Liver (tissue), 3 donors: ENCODE measurements around the gene VEZF1.

ENCODE experiments used
- EGR1 ChIP-seq, 2 donors: IDR thresholded peaks; 2 replicates each; pipeline ENCODE4 v1.6.1; 2016 to 2018; ENCODE audit warnings: antibody characterized with exemption in 2 of 2, low read depth in 2 of 2
- JUND ChIP-seq, 2 donors: IDR thresholded peaks; 2 replicates each; pipeline ENCODE4 v1.6.1; 2016; ENCODE audit warnings: antibody characterized with exemption in 2 of 2
- RAD21 ChIP-seq, 2 donors: IDR thresholded peaks; 2 replicates each; pipeline ENCODE4 v1.6.1; 2016; ENCODE audit warnings: antibody characterized with exemption in 2 of 2, mild to moderate bottlenecking in 2 of 2
- TF ChIP-seq, protein P1 (sequence below): fragments of 150-350 bp; IDR thresholded peaks from 2 replicates; pipeline ENCODE4 v1.5.1; 2017; ENCODE audit warnings: improper control_type of control experiment, low read depth, low read length; ENCODE audit not compliant: missing input control
- TF ChIP-seq, protein P2 (sequence below): IDR thresholded peaks from 2 replicates; pipeline ENCODE4 v1.6.1; 2016; ENCODE audit warnings: antibody characterized with exemption
- donor health status: healthy.
- donor health status: healthy.

DNA sequence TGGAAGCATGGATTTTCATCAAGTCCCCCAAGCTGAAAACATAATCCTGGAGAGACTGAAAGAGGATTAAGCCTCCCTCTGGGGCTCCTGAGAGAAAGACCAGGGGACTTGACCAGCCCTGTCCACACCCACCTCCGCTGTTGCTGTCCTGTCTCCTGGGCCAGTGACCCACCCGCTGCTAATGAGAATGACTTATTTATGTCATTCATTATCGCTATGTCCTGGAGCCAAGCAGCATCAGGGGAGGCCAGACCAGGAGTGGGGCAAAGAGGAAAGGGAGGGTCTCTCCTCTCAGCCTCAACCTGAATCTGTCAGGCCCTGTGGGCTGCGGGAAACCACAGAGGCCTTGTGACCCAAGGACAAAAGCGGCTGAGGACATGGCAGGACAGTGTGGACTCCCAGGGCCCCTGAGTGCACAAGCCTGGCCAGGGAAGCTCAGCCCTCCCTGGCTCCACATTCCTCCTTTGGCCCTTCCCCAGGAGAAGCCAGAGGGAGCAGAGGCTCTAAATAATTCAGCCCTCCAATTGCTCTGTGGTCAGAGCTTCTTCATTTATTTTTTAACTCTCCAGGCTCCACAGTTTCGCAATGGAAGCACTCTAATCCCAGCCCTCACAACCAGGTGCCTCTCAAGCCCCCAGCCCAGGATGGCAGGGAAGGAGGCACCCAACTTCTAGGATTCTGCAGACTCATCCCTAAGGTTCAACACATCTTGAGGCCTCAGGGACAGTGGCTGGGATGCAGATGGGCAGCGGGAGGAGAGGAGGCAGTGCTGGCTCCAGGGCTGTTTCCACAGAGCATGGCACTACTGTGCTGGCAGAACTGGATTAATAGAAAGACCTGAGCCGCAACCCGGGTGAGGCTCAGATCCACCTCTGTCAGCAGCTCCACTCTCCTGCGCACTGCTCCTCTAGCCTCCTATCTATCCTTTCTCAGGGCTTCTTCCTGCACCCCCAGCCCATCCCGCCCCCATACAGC is 51.9 kb downstream of the VEZF1 start:
- TF ChIP-seq, protein P1, sequence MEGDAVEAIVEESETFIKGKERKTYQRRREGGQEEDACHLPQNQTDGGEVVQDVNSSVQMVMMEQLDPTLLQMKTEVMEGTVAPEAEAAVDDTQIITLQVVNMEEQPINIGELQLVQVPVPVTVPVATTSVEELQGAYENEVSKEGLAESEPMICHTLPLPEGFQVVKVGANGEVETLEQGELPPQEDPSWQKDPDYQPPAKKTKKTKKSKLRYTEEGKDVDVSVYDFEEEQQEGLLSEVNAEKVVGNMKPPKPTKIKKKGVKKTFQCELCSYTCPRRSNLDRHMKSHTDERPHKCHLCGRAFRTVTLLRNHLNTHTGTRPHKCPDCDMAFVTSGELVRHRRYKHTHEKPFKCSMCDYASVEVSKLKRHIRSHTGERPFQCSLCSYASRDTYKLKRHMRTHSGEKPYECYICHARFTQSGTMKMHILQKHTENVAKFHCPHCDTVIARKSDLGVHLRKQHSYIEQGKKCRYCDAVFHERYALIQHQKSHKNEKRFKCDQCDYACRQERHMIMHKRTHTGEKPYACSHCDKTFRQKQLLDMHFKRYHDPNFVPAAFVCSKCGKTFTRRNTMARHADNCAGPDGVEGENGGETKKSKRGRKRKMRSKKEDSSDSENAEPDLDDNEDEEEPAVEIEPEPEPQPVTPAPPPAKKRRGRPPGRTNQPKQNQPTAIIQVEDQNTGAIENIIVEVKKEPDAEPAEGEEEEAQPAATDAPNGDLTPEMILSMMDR: no peak
- TF ChIP-seq JUND (IDR thresholded peaks at IDR 0.05): no peak
- TF ChIP-seq, protein P2, sequence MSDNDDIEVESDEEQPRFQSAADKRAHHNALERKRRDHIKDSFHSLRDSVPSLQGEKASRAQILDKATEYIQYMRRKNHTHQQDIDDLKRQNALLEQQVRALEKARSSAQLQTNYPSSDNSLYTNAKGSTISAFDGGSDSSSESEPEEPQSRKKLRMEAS: no peak
- no peak for TF ChIP-seq RAD21 (IDR thresholded peaks at IDR 0.05)
- no peak for TF ChIP-seq EGR1 (IDR thresholded peaks at IDR 0.05; ENCODE audit: low read depth in 2 of 2)
